HCT116 (cell line): ENCODE data around the gene DMPK.

ENCODE experiments used
- CEBPB ChIP-seq: IDR thresholded peaks from 2 replicates; pipeline ENCODE4 v1.6.1; 2012; ENCODE audit warnings: low read depth
- ELF1 ChIP-seq: IDR thresholded peaks from 2 replicates; pipeline ENCODE4 v1.6.1; 2012; ENCODE audit warnings: low read depth, borderline replicate concordance
- EZH2phosphoT487 ChIP-seq: fragments of 200-600 bp; IDR thresholded peaks from 2 replicates; pipeline ENCODE4 v1.6.1; 2018; ENCODE audit warnings: antibody characterized with exemption, borderline replicate concordance
- POLR2A ChIP-seq: IDR thresholded peaks from 2 replicates; pipeline ENCODE4 v1.7.0; 2011; ENCODE audit warnings: borderline replicate concordance; ENCODE audit not compliant: insufficient read depth, insufficient read length; ENCODE audit errors: extremely low read depth
- POLR2AphosphoS5 ChIP-seq: IDR thresholded peaks from 2 replicates; pipeline ENCODE4 v1.6.1; 2011; ENCODE audit warnings: mild to moderate bottlenecking, low read depth, low read length, moderate library complexity
- RAD21 ChIP-seq: IDR thresholded peaks from 2 replicates; pipeline ENCODE4 v1.6.1; 2012; ENCODE audit warnings: low read depth, mild to moderate bottlenecking
- SP1 ChIP-seq: IDR thresholded peaks from 2 replicates; pipeline ENCODE4 v1.6.1; 2012; ENCODE audit warnings: low read depth
- SRF ChIP-seq: IDR thresholded peaks from 2 replicates; pipeline ENCODE4 v1.6.1; 2012; ENCODE audit warnings: low read depth
- YY1 ChIP-seq: IDR thresholded peaks from 2 replicates; pipeline ENCODE4 v1.6.1; 2011; ENCODE audit warnings: low read length, low read depth, moderate library complexity, mild to moderate bottlenecking; ENCODE audit not compliant: insufficient replicate concordance; ENCODE audit errors: extremely low read depth
- ZFX ChIP-seq: fragments of 450-650 bp; IDR thresholded peaks from 2 replicates; pipeline ENCODE4 v1.6.1; 2017
- TF ChIP-seq, protein P1 (sequence below), 3 experiments: fragments of 200-600 bp in 1 of 3; sonication (generic) in 1 of 3; IDR thresholded peaks in 2 of 3; conservative IDR thresholded peaks in 1 of 3; 2 replicates each; pipeline ENCODE4 v1.5.1; 2012 to 2017; ENCODE audit warnings: low read depth in 2 of 3, low read length in 2 of 3, antibody characterized with exemption in 1 of 3, borderline replicate concordance in 1 of 3, control low read depth in 1 of 3, mild to moderate bottlenecking in 1 of 3, mixed read lengths in 1 of 3, mixed run types in 1 of 3, moderate library complexity in 1 of 3; ENCODE audit not compliant: insufficient read depth in 1 of 3
- TF ChIP-seq, protein P2 (sequence below): IDR thresholded peaks from 2 replicates; pipeline ENCODE4 v1.6.1; 2012

DNA sequence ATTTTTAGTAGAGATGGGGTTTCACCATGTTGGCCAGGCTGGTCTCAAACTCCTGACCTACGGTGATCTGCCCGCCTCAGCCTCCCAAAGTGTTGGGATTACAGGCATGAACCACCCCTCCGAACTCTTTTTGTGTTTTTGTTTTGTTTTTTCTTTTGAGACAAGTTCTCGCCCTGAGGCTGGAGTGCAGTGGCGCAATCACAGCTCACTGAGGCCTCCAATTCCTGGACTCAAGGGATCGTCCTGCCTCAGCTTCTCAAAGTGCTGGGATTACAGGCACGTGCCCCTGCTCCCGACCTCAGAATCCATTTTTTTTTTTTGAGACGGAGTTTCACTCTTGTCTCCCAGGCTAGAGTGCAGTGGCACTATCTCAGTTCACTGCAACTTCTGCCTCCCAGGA is 24.6 kb downstream of the DMPK start:
- TF ChIP-seq, protein P1, sequence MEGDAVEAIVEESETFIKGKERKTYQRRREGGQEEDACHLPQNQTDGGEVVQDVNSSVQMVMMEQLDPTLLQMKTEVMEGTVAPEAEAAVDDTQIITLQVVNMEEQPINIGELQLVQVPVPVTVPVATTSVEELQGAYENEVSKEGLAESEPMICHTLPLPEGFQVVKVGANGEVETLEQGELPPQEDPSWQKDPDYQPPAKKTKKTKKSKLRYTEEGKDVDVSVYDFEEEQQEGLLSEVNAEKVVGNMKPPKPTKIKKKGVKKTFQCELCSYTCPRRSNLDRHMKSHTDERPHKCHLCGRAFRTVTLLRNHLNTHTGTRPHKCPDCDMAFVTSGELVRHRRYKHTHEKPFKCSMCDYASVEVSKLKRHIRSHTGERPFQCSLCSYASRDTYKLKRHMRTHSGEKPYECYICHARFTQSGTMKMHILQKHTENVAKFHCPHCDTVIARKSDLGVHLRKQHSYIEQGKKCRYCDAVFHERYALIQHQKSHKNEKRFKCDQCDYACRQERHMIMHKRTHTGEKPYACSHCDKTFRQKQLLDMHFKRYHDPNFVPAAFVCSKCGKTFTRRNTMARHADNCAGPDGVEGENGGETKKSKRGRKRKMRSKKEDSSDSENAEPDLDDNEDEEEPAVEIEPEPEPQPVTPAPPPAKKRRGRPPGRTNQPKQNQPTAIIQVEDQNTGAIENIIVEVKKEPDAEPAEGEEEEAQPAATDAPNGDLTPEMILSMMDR (IDR thresholded peaks at IDR 0.05 in 2 of 3, conservative IDR thresholded peaks at IDR 0.05 in 1 of 3; ENCODE audit: borderline replicate concordance in 1 of 3, insufficient read depth in 1 of 3, low read depth in 2 of 3, low read length in 2 of 3) = no peak
- TF ChIP-seq, protein P2, sequence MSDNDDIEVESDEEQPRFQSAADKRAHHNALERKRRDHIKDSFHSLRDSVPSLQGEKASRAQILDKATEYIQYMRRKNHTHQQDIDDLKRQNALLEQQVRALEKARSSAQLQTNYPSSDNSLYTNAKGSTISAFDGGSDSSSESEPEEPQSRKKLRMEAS = no peak
- no peak for TF ChIP-seq YY1
- TF ChIP-seq ELF1 = no peak
- TF ChIP-seq ZFX = no peak
- no peak for TF ChIP-seq POLR2A
- TF ChIP-seq POLR2AphosphoS5 = no peak
- TF ChIP-seq SP1 = no peak
- no peak for TF ChIP-seq SRF
- no peak for TF ChIP-seq RAD21
- no peak for TF ChIP-seq EZH2phosphoT487
- TF ChIP-seq CEBPB = no peak
